Measurements from ENCODE around the gene TRABD2B. TPM values are rescaled to one million over a fixed set of nuclear protein-coding genes. Genes with fewer than 3 reads are reported as not detected.
A peak's percentile ranks its signal among the peaks of the same experiment; 100 is the strongest.

TRABD2B gene
- total RNA-seq = not detected
- total RNA-seq (2013) = not detected

GRCh38 chr1:47997289-47998200 lies at the start of gene TRABD2B:
Gene TRABD2B (minus strand): TSS chr1:47997385.
- no peaks in the 10 kb centered on the region for H3K9me3 ChIP-seq (ENCODE audit: control insufficient read depth, insufficient read depth, low read length)
- H3K4me3 ChIP-seq (ENCODE audit: low read length) = no peak within 1 kb of the TSS
- DNase-seq = peak; percentile 63 to 73
- no peak within 1 kb of the TSS for H3K27ac ChIP-seq (ENCODE audit: low read length)
- Mint-ChIP-seq H3K27ac (no peak within 1 kb of the TSS), H3K27me3 (ENCODE audit: low read depth in 2 of 2) (peaks cover 54 to 62% of the 10 kb centered on the region in 2 donors), H3K36me3 (no peaks in the 10 kb centered on the region), H3K9me3 (no peaks in the 10 kb centered on the region), H3K4me3 (peak within 1 kb of the TSS; percentile 73), H3K4me1 (peaks cover 0 to 13% of the 10 kb centered on the region in 2 donors)
- TF ChIP-seq, protein P1, sequence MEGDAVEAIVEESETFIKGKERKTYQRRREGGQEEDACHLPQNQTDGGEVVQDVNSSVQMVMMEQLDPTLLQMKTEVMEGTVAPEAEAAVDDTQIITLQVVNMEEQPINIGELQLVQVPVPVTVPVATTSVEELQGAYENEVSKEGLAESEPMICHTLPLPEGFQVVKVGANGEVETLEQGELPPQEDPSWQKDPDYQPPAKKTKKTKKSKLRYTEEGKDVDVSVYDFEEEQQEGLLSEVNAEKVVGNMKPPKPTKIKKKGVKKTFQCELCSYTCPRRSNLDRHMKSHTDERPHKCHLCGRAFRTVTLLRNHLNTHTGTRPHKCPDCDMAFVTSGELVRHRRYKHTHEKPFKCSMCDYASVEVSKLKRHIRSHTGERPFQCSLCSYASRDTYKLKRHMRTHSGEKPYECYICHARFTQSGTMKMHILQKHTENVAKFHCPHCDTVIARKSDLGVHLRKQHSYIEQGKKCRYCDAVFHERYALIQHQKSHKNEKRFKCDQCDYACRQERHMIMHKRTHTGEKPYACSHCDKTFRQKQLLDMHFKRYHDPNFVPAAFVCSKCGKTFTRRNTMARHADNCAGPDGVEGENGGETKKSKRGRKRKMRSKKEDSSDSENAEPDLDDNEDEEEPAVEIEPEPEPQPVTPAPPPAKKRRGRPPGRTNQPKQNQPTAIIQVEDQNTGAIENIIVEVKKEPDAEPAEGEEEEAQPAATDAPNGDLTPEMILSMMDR (IDR thresholded peaks at IDR 0.05) = peak; percentile 90
- peaks cover 13% of the 10 kb centered on the region for H3K27me3 ChIP-seq (ENCODE audit: control insufficient read depth, insufficient read depth, low read length)
- H3K4me1 ChIP-seq (ENCODE audit: control insufficient read depth, insufficient read depth, low read length) = peaks cover 3% of the 10 kb centered on the region
- no peaks in the 10 kb centered on the region for H3K36me3 ChIP-seq (ENCODE audit: control insufficient read depth, insufficient read depth, low read length)
- intact Hi-C loops (cut with micrococcal nuclease) = loop anchor here (2.0 kb wide), 1 partner anchor 239 kb away; no protein-coding TSS in a partner anchor
- 5% methylated on average over 71 of the region's 86 CpGs for WGBS (ENCODE audit: insufficient coverage)
- ATAC-seq = peak; percentile 75 to 95 (median 83)

DNA sequence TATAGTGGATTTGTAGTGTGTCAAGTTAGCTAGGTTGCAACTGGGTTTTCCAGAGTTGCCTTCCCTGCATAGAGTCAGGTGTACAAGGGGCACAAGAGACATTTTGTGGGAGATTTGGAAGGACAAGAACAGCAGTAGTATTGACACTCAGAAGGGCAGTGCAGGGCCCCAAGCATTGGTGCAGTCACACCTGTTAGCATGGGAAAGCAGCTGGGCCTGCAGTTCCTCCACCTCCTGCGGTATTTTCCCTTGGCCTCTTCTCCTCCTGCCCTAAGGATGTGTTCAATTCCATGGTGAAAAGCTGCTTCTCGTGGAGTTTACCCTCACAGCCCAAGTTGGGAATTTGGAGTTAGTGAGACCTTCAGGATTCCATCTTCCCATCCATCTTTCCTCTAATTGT lies 47.1 kb upstream of the TRABD2B start:
- no peak overlapping the region for H3K4me3 Mint-ChIP-seq
- no peak overlapping the region for H3K27ac Mint-ChIP-seq
- H3K36me3 Mint-ChIP-seq = no peaks in the 10 kb centered on the region
- Histone ChIP-seq H3K27me3 (ENCODE audit: control insufficient read depth, insufficient read depth, low read length) (no peaks in the 10 kb centered on the region), H3K9me3 (ENCODE audit: control insufficient read depth, insufficient read depth, low read length) (no peaks in the 10 kb centered on the region), H3K4me3 (ENCODE audit: low read length) (no peak overlapping the region), H3K4me1 (ENCODE audit: control insufficient read depth, insufficient read depth, low read length) (no peaks in the 10 kb centered on the region), H3K36me3 (ENCODE audit: control insufficient read depth, insufficient read depth, low read length) (no peaks in the 10 kb centered on the region), H3K27ac (ENCODE audit: low read length) (no peak overlapping the region)
- TF ChIP-seq, protein P1 (IDR thresholded peaks at IDR 0.05) = no peak
- no peaks in the 10 kb centered on the region for H3K4me1 Mint-ChIP-seq
- intact Hi-C loops (cut with micrococcal nuclease) = no loop called here
- DNase-seq = no peak
- no peaks in the 10 kb centered on the region for H3K9me3 Mint-ChIP-seq
- no peak for ATAC-seq
- 66% methylated on average over 2 of the region's 2 CpGs for WGBS (ENCODE audit: insufficient coverage)
- peaks cover 5 to 17% of the 10 kb centered on the region in 2 donors for H3K27me3 Mint-ChIP-seq (ENCODE audit: low read depth in 2 of 2)

- Histone ChIP-seq H3K27me3 (ENCODE audit: control insufficient read depth, insufficient read depth, low read length) (no peaks in the 10 kb centered on the region), H3K36me3 (ENCODE audit: control insufficient read depth, insufficient read depth, low read length) (no peaks in the 10 kb centered on the region), H3K27ac (ENCODE audit: low read length) (no peak overlapping the region), H3K4me3 (ENCODE audit: low read length) (no peak overlapping the region), H3K9me3 (ENCODE audit: control insufficient read depth, insufficient read depth, low read length) (no peaks in the 10 kb centered on the region), H3K4me1 (ENCODE audit: control insufficient read depth, insufficient read depth, low read length) (no peaks in the 10 kb centered on the region)
- peaks cover 5 to 17% of the 10 kb centered on the region in 2 donors for H3K27me3 Mint-ChIP-seq (ENCODE audit: low read depth in 2 of 2)
- 75% methylated on average over 2 of the region's 2 CpGs for WGBS (ENCODE audit: insufficient coverage)
- H3K4me1 Mint-ChIP-seq = no peaks in the 10 kb centered on the region
- H3K9me3 Mint-ChIP-seq = no peaks in the 10 kb centered on the region
- intact Hi-C loops (cut with micrococcal nuclease) = no loop called here
- no peak overlapping the region for H3K4me3 Mint-ChIP-seq
- no peak for ATAC-seq
- TF ChIP-seq, protein P1 (IDR thresholded peaks at IDR 0.05) = no peak
- no peaks in the 10 kb centered on the region for H3K36me3 Mint-ChIP-seq
- DNase-seq = no peak
- no peak overlapping the region for H3K27ac Mint-ChIP-seq
Measured at GRCh38 chr1:48043622-48044021, 46.4 kb upstream of the TRABD2B start.

Data from natural killer cell (primary cell).